ENCODE measurements around the gene COL2A1.

COL2A1 gene

DNA sequence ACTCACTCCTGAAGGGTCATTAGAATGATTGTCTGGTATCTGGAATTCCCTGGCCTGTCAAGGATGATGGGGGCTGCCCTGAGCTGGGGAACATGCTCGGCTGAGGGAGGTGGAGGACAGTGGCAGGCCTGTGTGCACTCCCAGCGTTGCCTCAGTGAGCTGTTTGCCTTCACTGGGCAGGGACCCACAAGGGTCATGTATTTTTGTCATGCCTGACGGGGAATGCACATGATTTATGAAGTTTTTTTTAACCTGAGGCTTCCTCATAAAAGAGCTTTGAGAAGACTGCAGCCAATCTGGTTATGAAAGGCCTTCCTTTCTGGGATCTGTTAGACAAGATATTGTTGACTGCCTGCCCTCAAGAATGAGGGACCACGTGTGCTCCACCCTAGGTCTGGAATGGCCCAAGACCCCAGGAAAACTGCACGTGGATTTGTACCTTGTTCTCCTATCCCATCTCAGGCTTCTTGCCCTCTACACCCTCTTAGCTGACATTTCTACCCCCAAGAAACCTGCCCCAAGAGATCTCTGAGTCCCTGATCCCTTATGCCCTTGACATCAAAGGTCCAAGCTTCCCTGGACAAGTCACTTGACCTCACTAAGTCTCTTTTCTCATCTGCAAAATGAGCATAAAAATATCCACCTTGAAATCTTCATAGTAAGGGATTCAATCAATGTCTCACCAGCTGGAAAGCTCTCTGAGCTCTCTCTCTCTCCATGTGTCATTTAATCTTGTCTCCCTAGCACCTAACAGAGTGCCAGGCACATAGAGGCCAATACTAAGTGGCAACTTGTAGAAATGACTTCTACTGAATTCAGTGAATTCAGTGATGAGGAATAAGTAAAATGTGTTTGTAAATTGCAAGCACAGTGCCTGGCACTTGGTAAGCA is 24.5 kb upstream of the COL2A1 start:
- Histone ChIP-seq H3K27me3 (ENCODE audit: insufficient read depth, low read length) (no peaks in the 10 kb centered on the region), H3K4me2 (ENCODE audit: low read length) (no peak overlapping the region), H3F3A (ENCODE audit: insufficient read depth, low read length) (no peaks in the 10 kb centered on the region), H3K4me3 (ENCODE audit: low read depth, low read length, poor library complexity, severe bottlenecking) (no peak overlapping the region), H4K20me1 (ENCODE audit: insufficient read depth, low read length) (no peaks in the 10 kb centered on the region), H3K9ac (ENCODE audit: low read length) (no peak overlapping the region), H3K36me3 (ENCODE audit: insufficient read depth, low read length) (no peaks in the 10 kb centered on the region), H3K9me3 (ENCODE audit: low read length) (no peaks in the 10 kb centered on the region), H3K79me2 (ENCODE audit: insufficient read depth, low read length) (no peaks in the 10 kb centered on the region), H2AFZ (ENCODE audit: low read length) (no peak overlapping the region), H3K9me2 (ENCODE audit: low read depth, low read length) (no peaks in the 10 kb centered on the region), H3K27ac (ENCODE audit: low read depth, low read length, poor library complexity, severe bottlenecking) (no peak overlapping the region), H3K4me1 (ENCODE audit: insufficient read depth, low read length, severe bottlenecking) (no peaks in the 10 kb centered on the region)
- TF ChIP-seq, protein P1, sequence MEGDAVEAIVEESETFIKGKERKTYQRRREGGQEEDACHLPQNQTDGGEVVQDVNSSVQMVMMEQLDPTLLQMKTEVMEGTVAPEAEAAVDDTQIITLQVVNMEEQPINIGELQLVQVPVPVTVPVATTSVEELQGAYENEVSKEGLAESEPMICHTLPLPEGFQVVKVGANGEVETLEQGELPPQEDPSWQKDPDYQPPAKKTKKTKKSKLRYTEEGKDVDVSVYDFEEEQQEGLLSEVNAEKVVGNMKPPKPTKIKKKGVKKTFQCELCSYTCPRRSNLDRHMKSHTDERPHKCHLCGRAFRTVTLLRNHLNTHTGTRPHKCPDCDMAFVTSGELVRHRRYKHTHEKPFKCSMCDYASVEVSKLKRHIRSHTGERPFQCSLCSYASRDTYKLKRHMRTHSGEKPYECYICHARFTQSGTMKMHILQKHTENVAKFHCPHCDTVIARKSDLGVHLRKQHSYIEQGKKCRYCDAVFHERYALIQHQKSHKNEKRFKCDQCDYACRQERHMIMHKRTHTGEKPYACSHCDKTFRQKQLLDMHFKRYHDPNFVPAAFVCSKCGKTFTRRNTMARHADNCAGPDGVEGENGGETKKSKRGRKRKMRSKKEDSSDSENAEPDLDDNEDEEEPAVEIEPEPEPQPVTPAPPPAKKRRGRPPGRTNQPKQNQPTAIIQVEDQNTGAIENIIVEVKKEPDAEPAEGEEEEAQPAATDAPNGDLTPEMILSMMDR (IDR thresholded peaks at IDR 0.05; ENCODE audit: low read length) = no peak
- TF ChIP-seq EZH2 (IDR thresholded peaks at IDR 0.05; ENCODE audit: borderline replicate concordance, low read length) = no peak

DNA sequence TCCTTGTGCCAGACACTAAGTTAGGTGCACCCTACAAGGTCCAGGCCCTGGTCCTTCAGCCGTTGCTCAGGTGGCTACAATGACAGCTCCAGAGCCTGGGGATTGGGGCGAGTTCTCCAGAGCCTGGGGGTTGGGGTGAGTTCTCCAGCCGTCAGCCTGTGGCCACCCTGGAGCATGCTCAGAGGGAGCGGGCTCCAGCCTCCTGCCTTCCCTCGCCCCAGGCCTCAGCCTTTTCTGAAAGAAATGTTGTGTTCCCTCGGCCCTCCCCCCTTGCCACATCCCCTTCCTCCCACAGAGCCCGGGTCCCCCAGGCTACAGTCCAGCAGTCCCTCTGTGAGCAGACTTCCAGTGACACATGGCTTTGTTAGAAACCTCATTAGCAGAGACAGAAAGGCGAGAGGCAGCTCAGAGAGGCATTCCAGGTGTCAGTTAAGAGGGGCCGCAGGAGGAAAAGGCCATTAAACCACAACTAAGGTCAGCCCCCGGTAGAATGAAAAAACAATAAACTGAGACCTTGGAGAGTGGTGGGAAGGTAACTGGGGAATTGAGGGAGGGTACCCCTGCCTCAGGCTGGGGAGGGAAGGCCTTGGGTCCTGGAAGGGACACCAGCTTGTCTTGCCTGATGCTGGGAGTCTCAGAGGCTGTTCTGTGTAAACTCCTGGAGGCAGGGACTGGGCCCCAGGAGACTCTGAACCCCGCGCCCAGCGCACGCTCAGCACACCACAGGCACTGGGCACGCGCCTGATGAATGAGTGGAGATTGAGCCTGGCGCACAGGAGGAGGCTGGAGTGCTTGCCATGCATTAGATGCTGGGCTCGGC is 23.1 kb upstream of the COL2A1 start:
- Histone ChIP-seq H3K27me3 (ENCODE audit: insufficient read depth, low read length) (no peaks in the 10 kb centered on the region), H3K9ac (ENCODE audit: low read length) (no peak overlapping the region)

DNA sequence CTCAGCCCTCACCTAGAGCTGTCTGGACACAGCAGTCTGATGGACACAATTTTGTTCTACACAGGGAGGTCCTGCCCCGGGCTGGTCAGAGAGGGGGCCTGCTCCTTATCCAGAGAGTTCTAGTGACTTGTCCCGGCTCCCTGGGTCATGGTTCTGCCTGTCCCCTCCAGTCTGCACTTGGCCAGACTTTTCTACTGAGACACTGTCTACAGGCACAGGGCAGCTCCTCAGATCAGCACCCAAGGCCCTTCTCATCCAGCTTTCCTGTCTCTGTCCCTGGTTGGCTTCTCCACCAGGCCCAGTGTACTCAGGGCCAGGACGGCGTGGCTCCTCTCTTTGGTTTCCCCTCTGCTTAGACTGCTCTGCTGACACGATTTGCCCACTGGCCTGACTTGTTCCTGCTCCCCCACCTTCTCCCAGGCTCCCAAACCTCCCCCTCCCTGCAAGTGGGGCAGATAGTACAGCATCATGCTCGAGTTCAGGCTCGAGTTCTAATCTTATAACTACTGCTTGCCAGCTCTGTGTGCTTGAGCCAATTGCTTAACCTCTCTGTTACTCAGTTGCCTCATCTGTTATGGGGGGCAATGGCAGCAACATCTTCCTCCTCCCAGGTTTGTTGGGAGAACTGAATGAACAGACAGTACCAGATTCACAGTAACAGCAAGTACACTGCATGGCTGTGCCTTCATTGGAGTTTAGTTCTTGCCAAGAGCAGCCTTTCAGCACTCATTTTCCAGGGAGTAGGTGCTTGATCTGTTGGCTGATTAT is 22.0 kb upstream of the COL2A1 start:
- H3K27me3 ChIP-seq (ENCODE audit: insufficient read depth, low read length) = no peaks in the 10 kb centered on the region
- no peaks in the 10 kb centered on the region for H4K20me1 ChIP-seq (ENCODE audit: insufficient read depth, low read length)
- H3K4me2 ChIP-seq (ENCODE audit: low read length) = no peak overlapping the region

More for the DNA sequence above, 23.1 kb upstream of the COL2A1 start:
- Histone ChIP-seq H3K79me2 (ENCODE audit: insufficient read depth, low read length) (no peaks in the 10 kb centered on the region), H3K36me3 (ENCODE audit: insufficient read depth, low read length) (no peaks in the 10 kb centered on the region), H2AFZ (ENCODE audit: low read length) (no peak overlapping the region), H3K4me2 (ENCODE audit: low read length) (no peak overlapping the region), H3K9me2 (ENCODE audit: low read depth, low read length) (no peaks in the 10 kb centered on the region), H3K9me3 (ENCODE audit: low read length) (no peaks in the 10 kb centered on the region), H3K27ac (ENCODE audit: low read depth, low read length, poor library complexity, severe bottlenecking) (no peak overlapping the region), H3K4me3 (ENCODE audit: low read depth, low read length, poor library complexity, severe bottlenecking) (no peak overlapping the region), H4K20me1 (ENCODE audit: insufficient read depth, low read length) (no peaks in the 10 kb centered on the region), H3K4me1 (ENCODE audit: insufficient read depth, low read length, severe bottlenecking) (no peaks in the 10 kb centered on the region), H3F3A (ENCODE audit: insufficient read depth, low read length) (no peaks in the 10 kb centered on the region)
- TF ChIP-seq EZH2 (IDR thresholded peaks at IDR 0.05; ENCODE audit: borderline replicate concordance, low read length) = no peak
- TF ChIP-seq, protein P1 (IDR thresholded peaks at IDR 0.05; ENCODE audit: low read length) = no peak

More for the DNA sequence above, 22.0 kb upstream of the COL2A1 start:
- Histone ChIP-seq H3K9me3 (ENCODE audit: low read length) (no peaks in the 10 kb centered on the region), H3F3A (ENCODE audit: insufficient read depth, low read length) (no peaks in the 10 kb centered on the region), H3K36me3 (ENCODE audit: insufficient read depth, low read length) (no peaks in the 10 kb centered on the region), H2AFZ (ENCODE audit: low read length) (no peak overlapping the region), H3K4me3 (ENCODE audit: low read depth, low read length, poor library complexity, severe bottlenecking) (no peak overlapping the region), H3K9ac (ENCODE audit: low read length) (no peak overlapping the region), H3K9me2 (ENCODE audit: low read depth, low read length) (no peaks in the 10 kb centered on the region), H3K79me2 (ENCODE audit: insufficient read depth, low read length) (no peaks in the 10 kb centered on the region), H3K4me1 (ENCODE audit: insufficient read depth, low read length, severe bottlenecking) (no peaks in the 10 kb centered on the region), H3K27ac (ENCODE audit: low read depth, low read length, poor library complexity, severe bottlenecking) (no peak overlapping the region)
- TF ChIP-seq, protein P1 (IDR thresholded peaks at IDR 0.05; ENCODE audit: low read length) = no peak
- no peak for TF ChIP-seq EZH2 (IDR thresholded peaks at IDR 0.05; ENCODE audit: borderline replicate concordance, low read length)
